SK-N-SH (cell line): ENCODE measurements around the gene RASA1.

Experiments used
- CTCF ChIP-seq: fragments of 200-600 bp; sonication (generic); IDR thresholded peaks from 2 replicates; pipeline ENCODE4 v1.6.1; 2017; ENCODE audit warnings: antibody characterized with exemption, mild to moderate bottlenecking, moderate library complexity
- EP300 ChIP-seq, 2 experiments: IDR thresholded peaks; 2 replicates each; pipeline versions ENCODE4 v1.4.0 to v1.6.1; 2012; ENCODE audit warnings: borderline replicate concordance in 1 of 2, low read depth in 1 of 2, low read length in 1 of 2
- EZH2phosphoT487 ChIP-seq: fragments of 200-600 bp; sonication (generic); IDR thresholded peaks from 2 replicates; pipeline ENCODE4 v1.6.1; 2017; ENCODE audit warnings: low read depth, mixed run types, mild to moderate bottlenecking, antibody characterized with exemption, moderate library complexity, borderline replicate concordance
- FOXJ3 ChIP-seq: sonication (generic); formaldehyde crosslinking; IDR thresholded peaks from 2 replicates; pipeline ENCODE4 v1.5.1; 2020; ENCODE audit warnings: mild to moderate bottlenecking, missing genetic modification reagents
- GABPA ChIP-seq: IDR thresholded peaks from 2 replicates; pipeline ENCODE4 v1.4.0; 2012; ENCODE audit warnings: low read depth, mild to moderate bottlenecking
- MXI1 ChIP-seq: IDR thresholded peaks from 2 replicates; pipeline ENCODE4 v1.6.1; 2012; ENCODE audit warnings: mild to moderate bottlenecking, low read depth, low read length, improper control_type of control experiment
- NFIC ChIP-seq: IDR thresholded peaks from 2 replicates; pipeline ENCODE4 v1.4.0; 2012; ENCODE audit warnings: borderline replicate concordance
- PBX3 ChIP-seq: IDR thresholded peaks from 2 replicates; pipeline ENCODE4; 2012
- POLR2AphosphoS5 ChIP-seq: IDR thresholded peaks from 2 replicates; pipeline ENCODE4 v1.6.1; 2012; ENCODE audit warnings: low read depth, low read length
- RFX5 ChIP-seq: IDR thresholded peaks from 2 replicates; pipeline ENCODE4 v1.6.1; 2012; ENCODE audit warnings: mild to moderate bottlenecking, improper control_type of control experiment, low read length
- TAF1 ChIP-seq: IDR thresholded peaks from 2 replicates; pipeline ENCODE4 v1.6.1; 2012; ENCODE audit warnings: low read depth, mild to moderate bottlenecking, low read length, moderate library complexity, borderline replicate concordance
- USF2 ChIP-seq: fragments of 150-350 bp; IDR thresholded peaks from 2 replicates; pipeline ENCODE4 v1.6.1; 2017; ENCODE audit warnings: antibody characterized with exemption, low read length, low read depth, borderline replicate concordance
- ZBTB33 ChIP-seq: IDR thresholded peaks from 2 replicates; pipeline ENCODE4 v1.4.0; 2012; ENCODE audit warnings: low read depth, borderline replicate concordance

- TF ChIP-seq CTCF (no peak), USF2 (no peak), EZH2phosphoT487 (no peak), POLR2AphosphoS5 (no peak), ZBTB33 (no peak), RFX5 (no peak), FOXJ3 (CRISPR knock-in tag) (no peak), GABPA (no peak), NFIC (no peak), PBX3 (no peak), EP300 (IDR thresholded peaks at IDR 0.05; ENCODE audit: borderline replicate concordance in 1 of 2, low read depth in 1 of 2, low read length in 1 of 2) (no peak), TAF1 (no peak), MXI1 (no peak)
Observed at GRCh38 chr5:87276655-87277054, 9.0 kb downstream of the RASA1 start.
